ENCODE data around the gene MFSD11. TPM values are rescaled to one million over a fixed set of nuclear protein-coding genes. Genes with fewer than 3 reads are reported as not detected.
"Not testable (repeated sequence)": the region's sequence is repeated elsewhere in the genome, so short reads cannot be mapped to it uniquely, and the experiment has no call there.

MFSD11 gene
- total RNA-seq, 1 experiment from 2014 or later = 42.3 TPM

DNA sequence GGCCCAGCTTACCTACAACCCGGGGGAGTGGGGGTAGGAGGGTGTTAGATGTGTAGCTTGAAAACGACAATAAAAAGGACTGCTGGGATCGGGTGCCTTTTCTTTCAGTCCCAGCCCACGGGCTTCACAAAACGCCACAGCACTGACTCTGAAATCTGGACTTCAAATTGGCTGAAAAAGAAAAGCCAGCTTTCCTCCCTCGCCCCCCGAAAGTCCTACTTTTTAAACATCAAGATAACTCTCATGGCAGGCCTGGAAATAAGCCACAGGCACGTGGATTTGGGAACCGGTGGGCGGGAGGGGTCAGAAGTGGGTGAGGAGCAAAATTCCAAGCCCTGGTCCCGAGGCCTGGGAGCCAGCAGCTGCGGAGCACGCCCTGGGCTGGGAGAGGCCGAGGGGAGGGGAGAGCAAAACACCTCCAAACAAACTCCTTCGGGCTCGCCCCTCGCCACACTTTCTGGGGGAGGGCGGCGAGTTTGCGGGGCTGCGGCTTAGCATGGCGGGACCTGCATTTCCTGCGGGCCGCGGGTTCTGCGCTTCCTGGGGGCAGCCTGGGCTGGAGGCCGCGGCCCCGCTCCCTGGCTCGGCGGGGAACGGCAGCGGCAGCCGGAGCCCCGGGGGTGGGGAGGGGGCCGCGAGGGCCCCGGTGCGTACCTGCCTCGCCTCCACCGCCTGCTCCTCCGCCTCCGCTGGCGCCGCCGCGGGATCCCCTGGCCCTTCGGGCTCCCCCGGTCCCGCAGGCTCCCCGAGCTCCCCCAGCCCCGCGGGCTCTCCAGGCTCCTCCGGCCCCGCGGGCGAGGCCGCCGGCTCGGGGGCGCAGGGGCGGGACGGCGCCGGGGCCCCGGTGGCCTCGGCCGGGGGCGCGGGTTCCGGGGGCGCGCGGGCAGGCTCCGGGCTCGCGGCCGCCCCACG lies 27.7 kb upstream of the MFSD11 start:
- peak; percentile 35 for ATAC-seq
- DNase-seq (ENCODE audit: low read depth, low spot score); intact Hi-C loops (cut with micrococcal nuclease; ENCODE audit: unreplicated experiment); H3K27me3 ChIP-seq (ENCODE audit: control insufficient read depth, insufficient read depth, low read length); H3K9me3 ChIP-seq (ENCODE audit: control insufficient read depth, insufficient read depth, low read depth, low read length); H3K36me3 ChIP-seq (ENCODE audit: control insufficient read depth, insufficient read depth, low read length); BruUV-seq (replicated peaks); in situ Hi-C loops (cut with HindIII; ENCODE audit: low pct_unique_long_range_greater_than_20kb, low sequenced_read_pairs): not testable (repeated sequence)
- peak overlapping the region; percentile 58 to 63 for H3K4me3 ChIP-seq (ENCODE audit: low read depth in 2 of 2, low read length in 2 of 2)
- peaks cover 30% of the 10 kb centered on the region for H3K4me1 ChIP-seq (ENCODE audit: control insufficient read depth, insufficient read depth, low read length)
- CTCF ChIA-PET = interaction anchor here (0.6 to 1.1 kb wide), 2 partner anchors 15 to 26 kb away, joined by 3 to 7 read pairs; no protein-coding TSS in a partner anchor
- peak overlapping the region; percentile 77 for H3K27ac ChIP-seq (ENCODE audit: low read length)
- TF ChIP-seq SIN3A (IDR thresholded peaks at IDR 0.05; ENCODE audit: borderline replicate concordance, insufficient read depth, low read depth, low read length) = 0 out of 2 replicates have a peak, but pooled peaks have one; percentile 16
- POLR2A ChIA-PET = interaction anchor here (0.6 to 0.7 kb wide), 2 partner anchors 15 to 143 kb away, joined by 3 to 7 read pairs; no protein-coding TSS in a partner anchor

DNA sequence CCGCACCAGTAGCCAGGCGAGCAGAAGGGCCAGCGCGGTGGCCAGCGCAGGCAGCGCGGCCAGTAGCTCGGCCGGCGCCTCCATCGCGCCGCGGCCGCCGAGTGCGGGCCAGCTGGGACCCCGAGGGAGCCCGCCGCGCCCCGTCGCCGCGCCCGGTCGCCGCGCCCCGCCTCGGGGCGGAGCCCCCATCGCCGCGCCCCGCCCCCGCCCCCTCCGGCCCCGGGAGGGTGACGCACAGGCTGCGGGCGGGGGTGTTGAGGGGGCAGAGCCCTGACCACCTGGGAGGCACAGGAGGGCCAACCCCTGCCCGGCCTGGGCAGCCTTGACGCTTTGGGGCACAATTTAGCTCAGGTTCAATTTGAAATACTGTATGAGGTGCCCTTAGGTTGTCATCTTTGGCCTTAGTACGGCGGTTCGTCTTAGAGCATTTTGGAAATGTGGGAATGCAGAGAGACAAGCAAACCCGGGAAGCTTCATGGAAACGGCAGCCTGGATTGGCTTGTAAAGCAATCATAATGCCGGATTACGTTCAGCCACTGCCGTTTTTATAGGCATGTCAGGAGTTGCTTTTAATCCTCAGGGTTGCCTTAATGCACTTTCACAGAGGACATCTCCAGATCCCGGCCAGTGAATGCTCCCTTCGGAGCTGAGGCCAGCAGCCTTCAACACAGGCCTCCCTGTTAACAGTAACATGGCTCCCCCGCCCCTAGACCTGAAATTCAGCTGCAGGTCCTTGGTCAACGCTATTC lies 26.9 kb upstream of the MFSD11 start, which contains the start of gene MXRA7:
Gene MXRA7, minus strand, starts transcription at position 103 of the 749 bp plus-strand sequence. Its CDS starts 19 bp downstream, at position 84.
- Histone ChIP-seq H3K36me3 (ENCODE audit: control insufficient read depth, insufficient read depth, low read length) (no peaks in the 10 kb centered on the region), H3K9me3 (ENCODE audit: control insufficient read depth, insufficient read depth, low read depth, low read length) (no peaks in the 10 kb centered on the region), H3K27ac (ENCODE audit: low read length) (peak within 1 kb of the TSS; percentile 77), H3K4me1 (ENCODE audit: control insufficient read depth, insufficient read depth, low read length) (peaks cover 32% of the 10 kb centered on the region), H3K27me3 (ENCODE audit: control insufficient read depth, insufficient read depth, low read length) (no peaks in the 10 kb centered on the region), H3K4me3 (ENCODE audit: low read depth in 2 of 2, low read length in 2 of 2) (peak within 1 kb of the TSS; percentile 58 to 63)
- intact Hi-C loops (cut with micrococcal nuclease; ENCODE audit: unreplicated experiment) (no loop called here), in situ Hi-C loops (cut with HindIII; ENCODE audit: low pct_unique_long_range_greater_than_20kb, low sequenced_read_pairs) (no loop called here)
- DNase-seq (ENCODE audit: low read depth, low spot score) (no peak), ATAC-seq (peak; percentile 86)
- BruUV-seq (replicated peaks) = no TSS peak
- TF ChIP-seq POLR2AphosphoS5 (IDR thresholded peaks at IDR 0.05; ENCODE audit: low read depth, low read length) = peak; percentile 45; the same call in 1 of the 2 replicates
- 0 out of 2 replicates have a peak, but pooled peaks have one; percentile 19 for TF ChIP-seq SIN3A (IDR thresholded peaks at IDR 0.05; ENCODE audit: borderline replicate concordance, insufficient read depth, low read depth, low read length)
- TF ChIP-seq, protein P1, sequence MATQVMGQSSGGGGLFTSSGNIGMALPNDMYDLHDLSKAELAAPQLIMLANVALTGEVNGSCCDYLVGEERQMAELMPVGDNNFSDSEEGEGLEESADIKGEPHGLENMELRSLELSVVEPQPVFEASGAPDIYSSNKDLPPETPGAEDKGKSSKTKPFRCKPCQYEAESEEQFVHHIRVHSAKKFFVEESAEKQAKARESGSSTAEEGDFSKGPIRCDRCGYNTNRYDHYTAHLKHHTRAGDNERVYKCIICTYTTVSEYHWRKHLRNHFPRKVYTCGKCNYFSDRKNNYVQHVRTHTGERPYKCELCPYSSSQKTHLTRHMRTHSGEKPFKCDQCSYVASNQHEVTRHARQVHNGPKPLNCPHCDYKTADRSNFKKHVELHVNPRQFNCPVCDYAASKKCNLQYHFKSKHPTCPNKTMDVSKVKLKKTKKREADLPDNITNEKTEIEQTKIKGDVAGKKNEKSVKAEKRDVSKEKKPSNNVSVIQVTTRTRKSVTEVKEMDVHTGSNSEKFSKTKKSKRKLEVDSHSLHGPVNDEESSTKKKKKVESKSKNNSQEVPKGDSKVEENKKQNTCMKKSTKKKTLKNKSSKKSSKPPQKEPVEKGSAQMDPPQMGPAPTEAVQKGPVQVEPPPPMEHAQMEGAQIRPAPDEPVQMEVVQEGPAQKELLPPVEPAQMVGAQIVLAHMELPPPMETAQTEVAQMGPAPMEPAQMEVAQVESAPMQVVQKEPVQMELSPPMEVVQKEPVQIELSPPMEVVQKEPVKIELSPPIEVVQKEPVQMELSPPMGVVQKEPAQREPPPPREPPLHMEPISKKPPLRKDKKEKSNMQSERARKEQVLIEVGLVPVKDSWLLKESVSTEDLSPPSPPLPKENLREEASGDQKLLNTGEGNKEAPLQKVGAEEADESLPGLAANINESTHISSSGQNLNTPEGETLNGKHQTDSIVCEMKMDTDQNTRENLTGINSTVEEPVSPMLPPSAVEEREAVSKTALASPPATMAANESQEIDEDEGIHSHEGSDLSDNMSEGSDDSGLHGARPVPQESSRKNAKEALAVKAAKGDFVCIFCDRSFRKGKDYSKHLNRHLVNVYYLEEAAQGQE (IDR thresholded peaks at IDR 0.05; ENCODE audit: insufficient read depth in 1 of 2, low read depth in 2 of 2, low read length in 1 of 2) = no peak
- POLR2A ChIA-PET = interaction anchor here (0.5 to 1.0 kb wide), 5 partner anchors 14 to 284 kb away, joined by 3 to 7 read pairs (median 4); no protein-coding TSS in a partner anchor
- CTCF ChIA-PET = interaction anchor here (0.6 kb wide), 2 partner anchors 16 to 111 kb away, joined by 7 read pairs; no protein-coding TSS in a partner anchor

DNA sequence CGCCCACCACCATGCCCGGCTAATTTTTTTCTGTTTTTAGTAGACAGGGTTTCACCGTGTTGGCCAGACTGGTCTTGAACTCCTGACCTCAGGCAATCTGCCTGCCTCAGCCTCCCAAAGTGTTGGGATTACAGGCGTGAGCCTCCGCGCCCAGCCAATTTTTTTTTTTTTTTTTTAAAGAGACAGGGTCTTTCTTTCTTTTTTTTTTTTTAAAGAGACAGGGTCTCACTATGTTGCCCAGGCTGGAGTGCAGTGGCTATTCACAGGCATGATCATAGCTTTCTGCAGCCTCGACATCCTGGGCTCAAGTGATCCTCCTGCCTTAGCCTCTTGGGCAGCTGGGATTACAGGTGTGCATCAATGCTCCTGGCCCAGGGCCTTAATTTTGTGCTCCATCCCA lies 25.6 kb upstream of the MFSD11 start:
- in situ Hi-C loops (cut with HindIII; ENCODE audit: low pct_unique_long_range_greater_than_20kb, low sequenced_read_pairs); H3K4me3 ChIP-seq (ENCODE audit: low read depth in 2 of 2, low read length in 2 of 2); H3K27me3 ChIP-seq (ENCODE audit: control insufficient read depth, insufficient read depth, low read length); intact Hi-C loops (cut with micrococcal nuclease; ENCODE audit: unreplicated experiment); H3K36me3 ChIP-seq (ENCODE audit: control insufficient read depth, insufficient read depth, low read length); H3K27ac ChIP-seq (ENCODE audit: low read length); BruUV-seq (replicated peaks); H3K9me3 ChIP-seq (ENCODE audit: control insufficient read depth, insufficient read depth, low read depth, low read length); ATAC-seq; DNase-seq (ENCODE audit: low read depth, low spot score): not testable (repeated sequence)
- H3K4me1 ChIP-seq (ENCODE audit: control insufficient read depth, insufficient read depth, low read length) = peaks cover 32% of the 10 kb centered on the region
- CTCF ChIA-PET = interaction anchor here (0.7 to 1.1 kb wide), 2 partner anchors 31 to 155 kb away, joined by 3 read pairs; no protein-coding TSS in a partner anchor
- POLR2A ChIA-PET = interaction anchor here (0.6 kb wide), 1 partner anchor 155 kb away, joined by 5 read pairs; no protein-coding TSS in a partner anchor

Data from Panc1 (cell line).